ENCODE measurements around the gene MGAT4C. TPM values are rescaled to one million over a fixed set of nuclear protein-coding genes. Genes with fewer than 3 reads are reported as not detected.

The MGAT4C gene
- total RNA-seq, 1 experiment from 2014 or later, result not detected

DNA sequence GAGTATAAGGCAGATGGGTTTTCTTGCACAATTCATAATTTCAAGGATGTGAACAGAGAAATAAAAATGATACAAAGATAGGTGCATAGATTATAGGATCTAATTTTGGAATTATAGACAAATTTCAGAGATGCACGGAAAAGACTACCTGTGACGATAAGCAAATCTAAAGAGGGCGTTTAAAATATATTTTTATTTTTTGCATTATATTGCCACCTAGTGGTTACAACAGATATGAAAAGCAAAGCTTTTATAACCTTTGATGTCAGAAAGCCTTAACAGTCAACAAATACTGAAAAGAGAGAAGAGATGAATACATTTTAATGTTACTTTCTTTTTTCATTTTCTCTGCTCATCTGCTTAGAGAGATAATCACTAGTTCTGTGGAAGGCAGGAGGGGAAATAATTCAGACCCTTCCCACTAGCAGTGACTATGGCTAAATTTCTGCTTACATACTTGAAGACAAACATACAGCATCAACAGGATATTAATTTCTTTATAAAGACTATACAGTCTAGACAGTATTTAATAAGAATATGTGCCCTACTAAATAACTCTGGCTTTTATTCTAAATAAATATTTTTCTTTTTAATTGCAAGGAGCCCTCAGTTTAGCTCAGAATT, 335.8 kb downstream of the MGAT4C start:
- H3K4me1 Mint-ChIP-seq (ENCODE audit: low read depth, unreplicated experiment), result no peaks in the 10 kb centered on the region
- ChIA-PET CTCF (interaction anchor here (0.7 to 1.3 kb wide), 4 partner anchors 53 to 611 kb away, joined by 3 to 5 read pairs (median 4); no protein-coding TSS in a partner anchor), POLR2A (no interaction called here)
- no peak overlapping the region for H3K27ac Mint-ChIP-seq (ENCODE audit: unreplicated experiment)
- no peaks in the 10 kb centered on the region for H3K9me3 Mint-ChIP-seq (ENCODE audit: unreplicated experiment)
- Histone ChIP-seq H3K4me1 (no peaks in the 10 kb centered on the region), H3K36me3 (ENCODE audit: control insufficient read depth, insufficient read depth, low read length) (no peaks in the 10 kb centered on the region), H3K4me3 (ENCODE audit: low read depth, low read length) (no peak overlapping the region), H3K27me3 (replicated peaks; ENCODE audit: control insufficient read depth, insufficient read depth, low read length) (no peaks in the 10 kb centered on the region), H3K9me3 (no peaks in the 10 kb centered on the region)
- BruUV-seq (replicated peaks), result no TSS peak
- H3K27me3 Mint-ChIP-seq (ENCODE audit: insufficient read depth, unreplicated experiment), result no peaks in the 10 kb centered on the region
- H3K4me3 Mint-ChIP-seq (ENCODE audit: unreplicated experiment), result no peak overlapping the region
- DNase-seq, result no peak
- H3K36me3 Mint-ChIP-seq (ENCODE audit: insufficient read depth, unreplicated experiment), result no peaks in the 10 kb centered on the region
- intact Hi-C loops (cut with micrococcal nuclease; ENCODE audit: unreplicated experiment), result loop anchor here (1.0 to 2.0 kb wide), 4 partner anchors 345 to 844 kb away; no protein-coding TSS in a partner anchor
- TF ChIP-seq CTCF (IDR thresholded peaks at IDR 0.05; ENCODE audit: insufficient read depth in 1 of 2, low read depth in 1 of 2, low read length in 1 of 2, severe bottlenecking in 1 of 2, unreplicated experiment in 1 of 2), result peak; percentile 36 to 61

All from Caco-2 (cell line).